ENCODE results near the gene RFT1.
"Not testable (repeated sequence)": the region's sequence is repeated elsewhere in the genome, so short reads cannot be mapped to it uniquely, and the experiment has no call there.

Gene RFT1

GRCh38 chr3:53065841-53066480, 64.3 kb downstream of the RFT1 start:
- no peak for DNase-seq

- no peak for DNase-seq
Measured at GRCh38 chr3:53062905-53063304, 67.3 kb downstream of the RFT1 start.

- DNase-seq = no peak
Measured at GRCh38 chr3:53056442-53056841, 73.8 kb downstream of the RFT1 start.

- DNase-seq = not testable (repeated sequence)
Measured at GRCh38 chr3:53054233-53054632, 76.0 kb downstream of the RFT1 start.

- no peak for DNase-seq
Measured at GRCh38 chr3:53051929-53052328, 78.3 kb downstream of the RFT1 start.

GRCh38 chr3:53049987-53050386, 80.2 kb downstream of the RFT1 start:
- DNase-seq = no peak

- DNase-seq = peak; percentile 60
Measured at GRCh38 chr3:53046171-53047170, 83.8 kb downstream of the RFT1 start.

- peak; percentile 75 for DNase-seq
Measured at GRCh38 chr3:53045518-53046170, 84.6 kb downstream of the RFT1 start, which contains the start of gene SFMBT1. TSS of gene SFMBT1 (minus strand) at chr3:53046073. CDS start at chr3:52969128, 76,945 bp downstream.

- DNase-seq = peak; percentile 46
Measured at GRCh38 chr3:53044711-53045517, 85.3 kb downstream of the RFT1 start.

- no peak for DNase-seq
Measured at GRCh38 chr3:53044371-53044710, 85.9 kb downstream of the RFT1 start.

- DNase-seq = no peak
Measured at GRCh38 chr3:53043738-53044137, 86.5 kb downstream of the RFT1 start.

- DNase-seq = no peak
Measured at GRCh38 chr3:53042651-53043050, 87.6 kb downstream of the RFT1 start.

- DNase-seq = no peak
Measured at GRCh38 chr3:53040351-53040820, 89.8 kb downstream of the RFT1 start.

GRCh38 chr3:53039376-53039752, 90.9 kb downstream of the RFT1 start:
- DNase-seq = no peak

- no peak for DNase-seq
Measured at GRCh38 chr3:53038679-53039375, 91.4 kb downstream of the RFT1 start.
